Measurements from ENCODE around the gene TBC1D5. TPM values are rescaled to one million over a fixed set of nuclear protein-coding genes. Genes with fewer than 3 reads are reported as not detected.
"Not testable (repeated sequence)": the region's sequence is repeated elsewhere in the genome, so short reads cannot be mapped to it uniquely, and the experiment has no call there.

TBC1D5 gene
- total RNA-seq, 1 experiment from 2014 or later = 51.3 TPM

DNA sequence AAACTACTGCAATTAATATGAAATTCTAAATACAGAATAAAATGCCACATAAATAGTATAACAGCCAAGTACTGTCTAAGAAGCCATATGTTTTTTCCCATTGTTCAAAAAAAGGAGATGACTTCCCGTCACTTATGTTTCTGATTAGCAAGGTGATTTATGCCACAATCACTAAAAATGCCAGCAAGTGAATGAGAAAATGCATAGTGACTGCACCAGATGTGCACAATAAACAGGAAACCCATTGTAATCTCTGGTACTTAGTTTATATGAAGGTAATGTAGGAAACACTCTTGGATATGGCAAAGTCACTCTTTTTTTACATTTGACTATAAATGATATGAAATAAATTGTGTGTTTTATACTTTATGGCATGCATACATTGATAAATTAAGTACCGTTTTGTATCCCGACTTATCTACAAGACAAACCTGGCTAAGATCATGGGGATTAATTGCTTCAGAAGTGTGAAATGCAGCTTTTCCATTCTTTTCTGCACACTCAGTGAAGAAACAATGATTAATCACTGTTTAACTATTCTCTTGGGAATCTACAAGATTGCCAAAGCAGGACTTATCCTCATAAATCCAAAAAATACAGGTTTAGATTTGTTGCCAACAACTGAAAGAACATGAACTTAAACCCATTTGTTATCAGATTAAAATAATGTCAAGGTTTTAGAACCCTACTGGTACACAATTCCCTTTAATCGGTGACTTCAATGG lies 164.5 kb downstream of the TBC1D5 start:
- DNase-seq (ENCODE audit: low spot score) = no peak
- in situ Hi-C loops (cut with HindIII; ENCODE audit: low sequenced_read_pairs) = no loop called here

DNA sequence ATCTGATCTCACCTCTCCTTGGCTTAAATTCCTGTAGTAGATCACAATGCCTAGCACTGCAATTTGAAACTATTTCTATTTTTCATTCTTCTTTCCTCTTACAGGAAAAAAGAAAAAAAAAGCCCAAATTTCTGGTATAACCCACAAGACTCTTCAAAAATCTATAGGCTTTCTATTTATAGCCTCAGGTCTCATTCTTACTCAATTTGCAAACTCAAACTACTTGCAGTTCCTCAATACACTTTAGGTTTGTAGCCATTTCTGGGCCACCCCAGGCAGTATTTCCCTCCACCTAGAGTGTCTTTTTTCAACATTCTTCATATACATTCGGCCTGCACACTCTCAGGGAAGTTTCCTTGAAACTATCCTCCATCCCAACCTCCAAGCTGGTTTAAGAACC lies 169.0 kb downstream of the TBC1D5 start:
- in situ Hi-C loops (cut with HindIII; ENCODE audit: low sequenced_read_pairs) = no loop called here
- no peak for DNase-seq (ENCODE audit: low spot score)

DNA sequence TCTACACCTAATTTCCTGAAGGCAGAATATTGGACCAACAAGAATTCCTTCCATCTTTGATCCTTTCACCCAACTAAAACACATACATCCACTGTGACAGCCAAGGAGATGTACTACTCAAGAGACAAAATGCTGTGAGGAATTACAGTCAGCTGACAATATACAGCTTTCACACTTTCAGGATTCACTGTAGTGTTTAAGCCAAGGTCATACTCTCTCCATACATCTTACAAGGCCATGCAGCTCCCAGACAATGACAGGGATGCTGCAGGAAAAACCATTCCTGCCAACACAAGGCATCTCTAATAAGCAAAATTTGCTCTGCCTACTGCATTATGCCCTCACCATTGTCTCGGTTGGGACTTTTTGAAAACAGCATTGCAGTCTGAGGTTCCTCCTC lies 170.7 kb downstream of the TBC1D5 start:
- DNase-seq (ENCODE audit: low spot score) = no peak
- in situ Hi-C loops (cut with HindIII; ENCODE audit: low sequenced_read_pairs) = no loop called here

DNA sequence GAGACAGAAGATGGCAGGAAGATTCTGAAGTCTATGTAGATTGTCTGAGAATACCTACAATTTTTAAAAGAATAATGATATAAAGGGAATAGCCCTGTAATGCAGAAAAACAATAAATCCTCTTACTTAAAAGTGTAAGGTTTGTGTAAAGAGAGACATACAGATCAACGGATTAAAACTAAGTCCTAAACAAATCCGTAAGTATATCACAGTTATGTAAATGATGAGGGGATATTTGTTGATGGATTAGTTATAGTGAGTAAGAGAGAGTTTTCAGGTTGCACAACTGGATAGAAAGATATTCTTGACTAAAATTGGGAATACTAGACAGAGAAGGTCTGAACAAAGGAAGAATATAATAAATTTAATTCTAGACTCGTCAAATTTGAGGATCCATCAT lies 179.6 kb downstream of the TBC1D5 start:
- no peak for DNase-seq (ENCODE audit: low spot score)
- in situ Hi-C loops (cut with HindIII; ENCODE audit: low sequenced_read_pairs) = no loop called here

DNA sequence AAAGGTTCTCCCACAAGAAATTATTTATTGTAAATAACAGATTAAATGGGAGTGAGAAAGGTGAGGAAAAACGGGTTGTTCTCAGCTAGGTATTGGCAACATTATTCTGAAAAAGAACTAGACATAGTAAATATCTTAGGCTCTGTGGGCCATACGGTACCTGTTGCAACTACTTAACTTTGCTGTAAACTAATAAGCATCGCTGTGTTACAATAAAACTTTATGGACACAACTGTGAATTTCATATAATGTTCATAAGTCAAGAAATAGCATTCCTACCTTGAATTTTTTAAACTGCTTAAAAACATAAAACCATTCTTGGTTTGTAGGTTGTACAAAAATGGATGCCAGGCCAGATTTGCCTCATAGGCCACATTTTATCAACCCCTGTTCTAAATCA lies 183.9 kb downstream of the TBC1D5 start:
- in situ Hi-C loops (cut with HindIII; ENCODE audit: low sequenced_read_pairs) = no loop called here
- DNase-seq (ENCODE audit: low spot score) = no peak

DNA sequence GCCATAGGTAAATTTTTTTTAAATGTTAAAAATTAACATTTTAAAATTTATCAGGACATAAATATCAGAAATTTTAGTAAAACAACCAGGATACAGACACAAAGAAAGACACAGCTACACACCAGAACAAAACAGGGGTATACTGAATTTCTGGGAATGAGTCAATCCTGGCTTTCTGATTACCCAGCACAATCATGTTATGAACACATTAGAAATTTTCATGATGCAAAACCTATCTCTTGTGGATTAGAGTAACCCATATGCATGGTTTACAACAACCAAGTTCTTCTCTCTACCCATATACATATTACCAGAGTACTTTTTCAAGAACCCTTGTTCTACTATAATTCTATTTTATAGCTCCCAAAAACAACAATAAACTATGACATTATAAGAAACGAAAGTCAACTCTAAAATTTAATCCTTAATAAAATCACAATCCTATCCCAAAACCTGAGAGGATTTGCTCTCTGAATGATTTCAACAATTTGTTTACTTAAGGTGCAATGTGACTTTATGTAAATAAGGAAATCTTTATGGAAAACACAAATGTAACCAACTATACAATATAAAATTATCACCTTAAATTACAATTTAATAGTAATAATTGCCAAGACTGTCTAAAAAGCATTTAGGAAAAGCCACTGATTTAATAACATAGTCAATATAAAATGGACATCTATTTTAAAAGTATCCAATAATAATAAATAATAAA lies 184.5 kb downstream of the TBC1D5 start:
- in situ Hi-C loops (cut with HindIII; ENCODE audit: low sequenced_read_pairs) = no loop called here

DNA sequence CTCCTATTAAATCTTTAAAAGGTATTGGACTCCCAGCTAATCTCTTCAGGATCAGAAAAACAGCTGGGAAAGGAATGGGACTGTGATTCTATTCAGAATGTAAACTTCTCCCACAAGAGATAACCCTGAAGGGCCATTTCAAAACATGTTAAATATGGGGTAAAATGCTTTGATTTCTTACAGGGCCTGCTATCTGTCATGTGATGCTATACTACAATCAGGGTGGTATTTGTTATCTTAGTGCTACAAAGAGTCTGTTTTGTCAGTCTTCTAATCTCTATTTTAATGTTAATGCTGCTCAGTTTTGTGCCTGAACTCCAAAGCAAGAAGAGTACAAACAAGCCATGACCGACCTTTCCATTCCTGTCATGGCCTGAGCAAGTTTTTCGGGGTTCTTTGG lies 186.9 kb downstream of the TBC1D5 start:
- in situ Hi-C loops (cut with HindIII; ENCODE audit: low sequenced_read_pairs) = no loop called here
- DNase-seq (ENCODE audit: low spot score) = no peak

More for the DNA sequence above, 184.5 kb downstream of the TBC1D5 start:
- DNase-seq (ENCODE audit: low spot score) = no peak

DNA sequence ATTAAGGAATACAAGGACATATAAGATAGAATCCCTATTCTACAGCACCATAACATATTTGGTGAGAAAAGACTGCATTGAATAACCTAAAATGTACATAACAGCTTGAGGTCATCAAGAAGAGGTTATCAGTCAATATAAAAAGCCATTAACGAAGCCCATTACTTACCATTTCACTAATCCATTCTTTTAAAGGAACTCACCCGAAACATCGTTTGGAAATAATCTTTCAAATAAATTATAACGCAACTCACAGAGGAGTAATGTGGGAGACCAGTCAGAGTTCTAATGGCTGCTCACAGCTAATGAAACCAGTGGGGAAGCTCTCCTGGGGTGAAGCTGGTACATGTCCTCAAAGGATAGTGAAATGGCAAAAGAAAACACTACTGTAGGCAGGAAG lies 188.4 kb downstream of the TBC1D5 start:
- no peak for DNase-seq (ENCODE audit: low spot score)
- in situ Hi-C loops (cut with HindIII; ENCODE audit: low sequenced_read_pairs) = no loop called here

DNA sequence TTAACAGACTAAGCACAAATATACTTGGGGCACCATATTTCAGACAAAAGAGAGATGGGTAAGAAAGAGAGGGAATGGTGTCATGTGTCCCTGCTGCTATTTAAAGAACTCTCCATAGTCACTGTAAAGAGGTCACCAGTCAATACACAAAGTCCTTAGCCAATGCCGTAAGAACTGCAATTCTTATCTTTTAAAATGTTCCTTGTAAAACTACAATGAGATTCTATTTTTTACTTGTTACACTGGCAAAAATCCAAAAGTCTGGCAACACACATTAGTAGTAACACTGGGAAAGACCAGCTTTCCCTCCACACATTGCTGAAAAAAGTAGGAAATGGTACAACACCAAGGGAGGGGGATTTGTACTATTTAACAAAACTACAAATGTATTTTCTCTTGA lies 189.4 kb downstream of the TBC1D5 start:
- in situ Hi-C loops (cut with HindIII; ENCODE audit: low sequenced_read_pairs) = no loop called here
- peak; percentile 37 for DNase-seq (ENCODE audit: low spot score)

DNA sequence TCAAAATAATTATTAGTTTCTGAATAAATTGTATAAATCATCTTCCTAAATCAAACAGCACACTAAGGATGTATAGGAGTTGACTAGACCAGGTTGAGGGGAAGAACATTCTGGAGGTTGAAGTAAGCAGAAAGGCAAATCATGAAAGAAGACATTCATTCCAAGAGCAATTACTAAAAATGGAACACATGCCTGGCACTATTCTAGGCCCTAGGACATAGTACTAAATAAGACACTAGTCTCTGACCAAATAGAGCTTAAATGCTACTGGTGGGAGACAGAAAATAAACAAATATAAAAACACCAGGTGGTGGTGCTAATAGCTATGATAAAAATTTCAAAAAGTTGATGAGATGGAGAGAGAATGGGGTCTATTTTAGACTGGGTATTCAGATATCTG lies 190.1 kb downstream of the TBC1D5 start:
- in situ Hi-C loops (cut with HindIII; ENCODE audit: low sequenced_read_pairs) = no loop called here
- DNase-seq (ENCODE audit: low spot score) = peak; percentile 20

DNA sequence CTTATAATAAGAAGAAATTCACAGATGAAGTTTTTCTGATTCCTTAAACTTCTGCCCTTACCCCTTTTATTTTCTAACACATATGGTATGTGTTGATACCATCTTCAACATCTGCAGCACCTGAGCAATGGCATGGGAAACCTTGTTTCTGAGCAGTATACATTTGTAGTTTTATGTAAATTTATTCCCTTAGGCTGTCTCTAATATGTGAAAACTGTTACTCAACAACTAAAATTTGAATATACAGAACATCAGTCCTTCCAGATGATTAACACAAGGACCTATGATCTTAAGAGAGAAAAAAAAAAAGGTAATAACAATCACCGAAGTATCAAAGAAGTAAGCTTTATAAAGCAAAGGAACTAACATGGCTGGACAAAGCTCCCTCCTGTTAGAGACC lies 190.5 kb downstream of the TBC1D5 start:
- DNase-seq (ENCODE audit: low spot score) = no peak
- in situ Hi-C loops (cut with HindIII; ENCODE audit: low sequenced_read_pairs) = no loop called here

DNA sequence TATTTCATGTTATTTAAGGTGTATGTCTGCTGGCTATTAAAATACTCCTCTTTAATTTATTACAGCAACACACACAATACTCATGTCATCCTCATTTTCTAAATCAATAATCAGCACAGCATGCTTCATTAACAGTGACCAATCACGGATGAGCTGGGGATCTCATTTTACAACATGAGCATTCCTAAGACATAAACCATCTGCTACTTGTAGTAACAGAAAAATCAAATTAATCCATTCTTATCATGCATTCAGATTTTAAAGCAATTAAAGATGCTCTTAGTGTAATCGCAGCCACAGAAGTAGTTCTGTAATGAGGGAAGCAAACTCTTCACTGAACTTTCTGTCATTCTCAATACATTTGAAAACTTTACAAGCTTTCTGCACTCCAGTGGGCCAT lies 191.1 kb downstream of the TBC1D5 start:
- in situ Hi-C loops (cut with HindIII; ENCODE audit: low sequenced_read_pairs) = no loop called here
- DNase-seq (ENCODE audit: low spot score) = no peak

DNA sequence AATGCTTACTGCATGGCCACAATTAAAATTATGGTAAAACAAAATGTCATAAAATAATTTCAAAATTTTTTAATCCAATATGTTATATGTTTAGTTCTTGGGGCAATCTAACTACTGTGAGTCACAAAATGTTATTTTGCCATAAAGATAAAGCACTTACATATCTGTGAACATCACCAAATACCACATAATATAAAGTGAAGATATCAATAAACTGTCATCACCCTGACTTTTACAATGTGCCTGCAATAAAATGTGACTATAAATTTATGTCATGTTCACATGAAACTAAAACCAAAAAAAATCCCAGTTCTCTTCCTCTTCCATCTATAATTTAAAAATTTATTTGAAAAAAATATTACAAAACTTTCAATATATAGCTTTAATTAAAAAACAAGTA lies 191.8 kb downstream of the TBC1D5 start:
- DNase-seq (ENCODE audit: low spot score) = no peak
- in situ Hi-C loops (cut with HindIII; ENCODE audit: low sequenced_read_pairs) = no loop called here

DNA sequence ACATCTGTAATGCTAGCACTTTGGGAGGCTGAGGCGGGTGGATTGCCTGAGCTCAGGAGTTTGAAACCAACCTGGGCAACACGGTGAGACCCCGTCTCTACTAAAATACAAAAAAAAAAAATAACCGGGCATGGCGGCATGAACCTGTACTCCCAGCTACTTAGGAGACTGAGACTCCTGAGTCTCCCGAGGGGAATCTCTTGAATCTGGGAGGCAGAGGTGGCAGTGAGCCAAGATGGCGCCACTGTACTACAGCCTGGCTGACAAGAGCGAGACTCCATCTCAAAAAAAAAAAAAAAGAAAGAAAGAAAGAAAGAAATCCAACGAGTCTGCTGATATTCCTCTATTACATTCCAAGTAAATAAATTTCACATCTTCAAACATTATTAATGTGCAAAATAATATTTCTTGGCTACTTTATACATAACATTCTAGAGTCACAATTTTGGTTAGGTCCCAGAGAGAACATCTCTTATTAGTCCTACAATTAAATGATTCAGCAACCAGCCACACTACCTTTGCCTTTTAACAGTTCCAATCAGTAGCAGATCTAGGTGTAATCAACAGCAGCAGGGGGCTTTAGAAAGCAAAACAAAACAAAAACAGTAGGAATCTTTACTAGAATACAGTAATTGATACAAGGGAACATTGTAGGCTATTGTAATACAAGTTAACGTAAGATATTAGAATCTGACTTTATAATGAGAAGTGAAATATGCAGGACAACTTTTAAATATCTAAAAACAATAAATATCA lies 195.8 kb downstream of the TBC1D5 start:
- no peak for DNase-seq (ENCODE audit: low spot score)
- in situ Hi-C loops (cut with HindIII; ENCODE audit: low sequenced_read_pairs) = no loop called here

DNA sequence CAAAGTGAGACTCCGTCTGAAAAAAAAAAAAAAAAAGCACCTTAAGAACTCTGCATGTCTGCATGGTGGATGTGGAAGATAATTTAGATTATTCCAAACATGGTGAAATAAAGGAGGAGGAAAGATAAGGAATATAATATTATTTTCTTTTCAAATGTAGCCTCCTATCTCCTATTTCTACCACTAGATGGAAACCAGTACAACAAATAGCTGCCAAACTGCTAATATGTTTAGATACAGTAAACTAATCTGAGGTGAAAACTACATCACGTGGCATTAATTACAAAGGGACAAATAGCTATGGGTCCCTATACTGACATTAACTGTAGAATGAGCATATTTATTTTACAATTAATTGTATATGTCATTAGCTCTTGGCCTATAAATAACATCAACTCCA lies 197.8 kb downstream of the TBC1D5 start:
- in situ Hi-C loops (cut with HindIII; ENCODE audit: low sequenced_read_pairs) = no loop called here
- no peak for DNase-seq (ENCODE audit: low spot score)

DNA sequence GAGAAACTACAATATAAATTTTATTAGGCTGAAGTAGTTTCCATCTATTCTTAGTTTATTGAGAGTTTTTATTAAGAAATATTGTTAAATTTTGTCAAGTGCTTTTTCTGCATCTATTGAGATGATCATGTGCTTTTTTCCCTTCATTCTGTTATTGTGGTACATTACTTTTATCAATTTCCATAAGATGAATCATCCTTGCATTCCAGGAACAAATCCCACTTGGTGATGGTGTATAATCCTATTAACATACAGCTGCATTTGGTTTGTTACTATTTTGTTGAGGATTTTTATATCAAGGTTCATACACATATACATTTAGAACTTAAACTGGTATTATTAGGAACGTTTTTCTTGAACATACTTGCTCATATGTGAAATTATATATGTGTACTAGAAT lies 199.8 kb downstream of the TBC1D5 start:
- DNase-seq (ENCODE audit: low spot score) = no peak
- in situ Hi-C loops (cut with HindIII; ENCODE audit: low sequenced_read_pairs) = no loop called here

DNA sequence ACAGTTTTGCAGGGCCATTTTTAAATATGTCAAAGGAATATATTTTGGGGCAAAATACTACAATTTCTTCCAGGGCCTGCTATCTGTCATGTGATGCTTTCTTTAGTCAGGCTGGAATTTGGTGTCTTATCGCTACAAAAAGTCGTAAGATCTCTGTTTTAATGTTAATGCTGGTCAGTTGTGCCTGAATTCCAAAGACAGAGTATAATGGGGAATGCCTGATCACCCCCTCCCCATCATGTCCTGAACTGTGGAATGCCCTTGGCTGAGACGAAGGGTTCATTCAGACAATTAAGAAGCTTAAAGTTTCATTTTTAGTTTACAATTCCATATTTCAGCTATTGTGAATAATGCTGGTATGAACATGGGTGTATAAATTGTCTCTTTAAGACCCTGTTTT lies 203.0 kb downstream of the TBC1D5 start:
- DNase-seq (ENCODE audit: low spot score) = no peak

DNA sequence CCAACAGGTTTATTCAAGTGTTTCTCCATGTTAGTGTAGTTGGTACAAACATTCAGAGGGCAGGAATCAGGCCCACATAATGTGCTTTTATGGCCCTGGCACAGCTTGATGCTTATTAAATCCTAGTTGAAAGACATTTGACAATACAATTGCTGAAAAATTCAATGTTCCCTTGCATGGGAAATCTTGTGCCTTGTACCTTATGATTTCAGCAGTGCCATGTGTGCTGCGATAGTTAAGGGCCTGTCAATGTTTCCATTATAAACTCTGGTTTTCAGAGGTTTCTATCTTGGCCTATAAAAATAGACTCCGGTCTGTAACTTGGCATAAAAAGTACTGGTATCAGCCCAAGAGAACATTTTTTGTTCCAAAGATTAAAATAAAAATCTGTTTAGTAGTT lies 207.2 kb downstream of the TBC1D5 start:
- in situ Hi-C loops (cut with HindIII; ENCODE audit: low sequenced_read_pairs) = no loop called here
- no peak for DNase-seq (ENCODE audit: low spot score)

More for the DNA sequence above, 203.0 kb downstream of the TBC1D5 start:
- in situ Hi-C loops (cut with HindIII; ENCODE audit: low sequenced_read_pairs) = no loop called here

DNA sequence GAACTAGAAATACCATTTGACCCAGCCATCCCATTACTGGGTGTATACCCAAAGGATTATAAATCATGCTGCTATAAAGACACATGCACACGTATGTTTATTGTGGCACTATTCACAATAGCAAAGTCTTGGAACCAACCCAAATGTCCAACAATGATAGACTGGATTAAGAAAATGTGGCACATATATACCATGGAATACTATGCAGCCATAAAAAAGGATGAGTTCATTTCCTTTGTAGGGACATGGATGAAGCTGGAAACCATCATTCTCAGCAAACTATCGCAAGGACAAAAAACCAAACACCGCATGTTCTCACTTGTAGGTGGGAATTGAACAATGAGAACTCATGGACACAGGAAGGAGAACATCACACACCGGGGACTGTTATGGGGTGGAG lies 210.0 kb downstream of the TBC1D5 start:
- DNase-seq (ENCODE audit: low spot score); in situ Hi-C loops (cut with HindIII; ENCODE audit: low sequenced_read_pairs): not testable (repeated sequence)

DNA sequence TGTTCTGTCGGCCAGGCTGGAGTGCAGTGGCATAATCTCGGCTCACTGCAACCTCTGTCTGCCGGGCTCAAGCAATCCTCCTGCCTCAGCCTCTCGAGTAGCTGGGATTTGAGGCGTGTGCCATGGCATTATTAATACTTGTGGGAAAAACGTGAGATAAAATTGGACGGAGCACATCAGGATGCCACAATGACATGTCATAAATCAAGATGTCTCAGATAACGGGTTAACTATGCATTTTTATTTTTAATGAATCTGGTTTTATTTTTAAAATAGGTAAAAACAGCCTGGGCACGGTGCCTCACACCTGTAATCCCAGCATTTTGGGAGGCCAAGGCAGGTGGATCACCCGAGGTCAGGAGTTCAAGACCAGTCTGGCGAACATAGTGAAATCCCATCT lies 212.8 kb downstream of the TBC1D5 start:
- in situ Hi-C loops (cut with HindIII; ENCODE audit: low sequenced_read_pairs) = no loop called here
- DNase-seq (ENCODE audit: low spot score) = no peak

Measured in G401 (cell line).